Ovary (tissue), 9 donors: ENCODE results near the gene CLEC4E. TPM values are rescaled to one million over a fixed set of nuclear protein-coding genes. Genes with fewer than 3 reads are reported as not detected.
"Not testable (repeated sequence)": the region's sequence is repeated elsewhere in the genome, so short reads cannot be mapped to it uniquely, and the experiment has no call there.

ENCODE experiments used
- DNase-seq, 5 donors: peaks; one replicate each; pipeline ENCODE4 v3.0.0-alpha.2; 2019 to 2020
- H3K27ac ChIP-seq, 2 donors: fragments of 200-600 bp; one replicate each; pipeline versions ENCODE4 v1.5.1 to v1.8.0; 2019 to 2022
- H3K27me3 ChIP-seq: fragments of 200-600 bp; one replicate; pipeline ENCODE4 v1.8.0; 2022
- H3K36me3 ChIP-seq: fragments of 200-600 bp; sonication (generic); one replicate; pipeline ENCODE4 v1.5.1; 2019
- H3K4me1 ChIP-seq: one replicate; pipeline ENCODE4 v1.8.1; 2013; ENCODE audit warnings: mild to moderate bottlenecking, moderate library complexity; ENCODE audit not compliant: insufficient read depth
- H3K4me3 ChIP-seq: fragments of 200-600 bp; sonication (generic); one replicate; pipeline ENCODE4 v1.5.1; 2017
- H3K9me3 ChIP-seq, 2 donors: fragments of 200-600 bp in 1 of 2; sonication (generic) in 1 of 2; one replicate each; pipeline versions ENCODE4 v1.5.1 to v1.8.1; 2013 to 2019; ENCODE audit warnings: mild to moderate bottlenecking in 1 of 2, moderate library complexity in 1 of 2
- CTCF ChIP-seq, 3 donors: fragments of 450-650 bp in 2 of 3; fragments of 200-600 bp in 1 of 3; IDR thresholded peaks; one replicate each; pipeline versions ENCODE4 v1.5.1 to v1.8.0; 2016 to 2022; ENCODE audit warnings: antibody characterized with exemption in 3 of 3, mild to moderate bottlenecking in 1 of 3
- EP300 ChIP-seq: sonication (generic); formaldehyde crosslinking; IDR thresholded peaks from one replicate; pipeline ENCODE4 v1.6.1; 2017; ENCODE audit warnings: antibody characterized with exemption
- POLR2A ChIP-seq: fragments of 450-650 bp; IDR thresholded peaks from one replicate; pipeline ENCODE4 v1.6.1; 2017; ENCODE audit warnings: antibody characterized with exemption, mild to moderate bottlenecking, moderate library complexity
- WGBS, 3 donors: extraction: QIAGEN DNeasy Blood & Tissue Kit in 1 of 3; methylation state at CpG; one replicate each; pipeline versions ENCODE4 v1.1.5 to v1.1.7; 2013 to 2017; 5-methylcytosine and 5-hydroxymethylcytosine counted together
- intact Hi-C, 4 donors: fragments of 100-400 bp; cut with DNase I; formaldehyde crosslinking; loops; one replicate each; pipeline versions ENCODE4 v1.11.0 to v1.15.1; 2022 to 2023
- polyA plus RNA-seq, 2 donors: library from polyadenylated mRNA; stranded (reverse); fragments of 200-250 nt in 1 of 2; fragments of 350-450 nt in 1 of 2; fragmentation: Illumina TruSeq in 1 of 2; extraction: RNeasy Lipid Tissue Mini Kit (QIAGEN cat#74804) in 1 of 2; gene quantifications; one replicate each; pipeline ENCODE4 v1.2.3, GENCODE V29; 2013 to 2014
- total RNA-seq, 7 donors: library from RNA; depleted of rRNA in 2 of 7; stranded (reverse); fragments of >200 nt in 2 of 7; fragmentation: NEBNext Ultra II Directional in 3 of 7; extraction: Animal tissue kit (Norgen Biotek cat#: 25700) in 3 of 7; gene quantifications; one replicate each; pipeline versions ENCODE4 v1.1.0 to v1.2.4, GENCODE V29; 2016 to 2023
- donor health status: DM: no; HTN: no; CAD: no; lungs with moderate emphysema.
- donor health status: DM: no; HTN: no; CAD: no.
- donor health status: Bipolar disorder and iron deficiency.
- donor health status: DM: yes; HTN: yes; CAD: no.
- donor health status: DM: no; HTN: no; CAD: no.
- donor health status: DM: yes; HTN: yes; CAD: no.

CLEC4E gene
- total and polyA plus RNA-seq, 9 donors = 0.35 to 2.8 (median 0.97) TPM; not detected in 1

- WGBS, 3 donors = 66 to 69% (median 66%) methylated on average over 3 of the region's 3 CpGs
- no peaks in the 10 kb centered on the region for H3K9me3 ChIP-seq
- H3K27me3 ChIP-seq = no peaks in the 10 kb centered on the region
- TF ChIP-seq POLR2A (no peak), CTCF (IDR thresholded peaks at IDR 0.05) (no peak), EP300 (no peak)
- intact Hi-C loops = no loop called here
- H3K27ac ChIP-seq = no peak overlapping the region
- H3K36me3 ChIP-seq = no peaks in the 10 kb centered on the region
- DNase-seq = no peak
- no peaks in the 10 kb centered on the region for H3K4me1 ChIP-seq
- no peak overlapping the region for H3K4me3 ChIP-seq
These were observed 39.0 kb downstream of the CLEC4E start for GRCh38 chr12:8501720-8502119.

GRCh38 chr12:8499616-8500015, 41.1 kb downstream of the CLEC4E start:
- intact Hi-C loops = no loop called here
- 33 to 48% (median 40%) methylated on average over 4 of the region's 4 CpGs for WGBS, 3 donors
- TF ChIP-seq CTCF (IDR thresholded peaks at IDR 0.05) (no peak), POLR2A (no peak), EP300 (no peak)

GRCh38 chr12:8496074-8496473, 44.6 kb downstream of the CLEC4E start:
- H3K9me3 ChIP-seq, H3K27ac ChIP-seq, H3K36me3 ChIP-seq, H3K4me1 ChIP-seq, H3K27me3 ChIP-seq, DNase-seq, H3K4me3 ChIP-seq, intact Hi-C loops: not testable (repeated sequence)
- WGBS, 3 donors = 62 to 72% (median 70%) methylated on average over 7 of the region's 7 CpGs

More at GRCh38 chr12:8499616-8500015, 41.1 kb downstream of the CLEC4E start:
- Histone ChIP-seq H3K27me3 (no peaks in the 10 kb centered on the region), H3K4me3 (no peak overlapping the region), H3K9me3 (no peaks in the 10 kb centered on the region), H3K27ac (no peak overlapping the region), H3K4me1 (no peaks in the 10 kb centered on the region), H3K36me3 (no peaks in the 10 kb centered on the region)
- DNase-seq = no peak

GRCh38 chr12:8495671-8496070, 45.0 kb downstream of the CLEC4E start:
- WGBS, 3 donors = 73 to 83% (median 79%) methylated on average over 4 of the region's 4 CpGs
- intact Hi-C loops, H3K27me3 ChIP-seq: not testable (repeated sequence)

GRCh38 chr12:8493084-8493483, 47.6 kb downstream of the CLEC4E start:
- Histone ChIP-seq H3K4me1 (no peaks in the 10 kb centered on the region), H3K9me3 (no peaks in the 10 kb centered on the region), H3K27ac (no peak overlapping the region), H3K4me3 (no peak overlapping the region), H3K27me3 (no peaks in the 10 kb centered on the region), H3K36me3 (no peaks in the 10 kb centered on the region)
- no peak for TF ChIP-seq POLR2A
- no peak for TF ChIP-seq CTCF (IDR thresholded peaks at IDR 0.05)
- TF ChIP-seq EP300 = no peak
- intact Hi-C loops = no loop called here
- DNase-seq = no peak
- 37 to 91% (median 39%) methylated on average over 1 to 2 of the region's 2 CpGs for WGBS, 3 donors

More at GRCh38 chr12:8495671-8496070, 45.0 kb downstream of the CLEC4E start:
- not testable (repeated sequence) for H3K36me3 ChIP-seq, H3K9me3 ChIP-seq, H3K4me3 ChIP-seq, H3K4me1 ChIP-seq, H3K27ac ChIP-seq, DNase-seq
